ENCODE results near the gene OGFOD3. TPM values are rescaled to one million over a fixed set of nuclear protein-coding genes. Genes with fewer than 3 reads are reported as not detected.

Gene OGFOD3
- total RNA-seq, 2 experiments from 2014 or later = 22.0 to 25.0 TPM

- peaks cover 18% of the 10 kb centered on the region for H3K4me1 Mint-ChIP-seq (ENCODE audit: low read depth)
- H3K27me3 Mint-ChIP-seq = no peaks in the 10 kb centered on the region
- H3K27ac Mint-ChIP-seq = no peak overlapping the region
- peaks cover 11% of the 10 kb centered on the region for H3K36me3 Mint-ChIP-seq (ENCODE audit: low read depth)
- H3K4me3 Mint-ChIP-seq = no peak overlapping the region
- intact Hi-C loops (cut with micrococcal nuclease) = loop anchor here (5.0 kb wide), 1 partner anchor 59 kb away; no protein-coding TSS in a partner anchor
- no peaks in the 10 kb centered on the region for H3K9me3 Mint-ChIP-seq
- DNase-seq (no peak), ATAC-seq (no peak)
- POLR2A ChIA-PET = no interaction called here
- CTCF ChIA-PET = interaction anchor here (0.8 kb wide), 1 partner anchor 8 kb away, joined by 3 read pairs; no protein-coding TSS in a partner anchor
- TF ChIP-seq, protein P1, sequence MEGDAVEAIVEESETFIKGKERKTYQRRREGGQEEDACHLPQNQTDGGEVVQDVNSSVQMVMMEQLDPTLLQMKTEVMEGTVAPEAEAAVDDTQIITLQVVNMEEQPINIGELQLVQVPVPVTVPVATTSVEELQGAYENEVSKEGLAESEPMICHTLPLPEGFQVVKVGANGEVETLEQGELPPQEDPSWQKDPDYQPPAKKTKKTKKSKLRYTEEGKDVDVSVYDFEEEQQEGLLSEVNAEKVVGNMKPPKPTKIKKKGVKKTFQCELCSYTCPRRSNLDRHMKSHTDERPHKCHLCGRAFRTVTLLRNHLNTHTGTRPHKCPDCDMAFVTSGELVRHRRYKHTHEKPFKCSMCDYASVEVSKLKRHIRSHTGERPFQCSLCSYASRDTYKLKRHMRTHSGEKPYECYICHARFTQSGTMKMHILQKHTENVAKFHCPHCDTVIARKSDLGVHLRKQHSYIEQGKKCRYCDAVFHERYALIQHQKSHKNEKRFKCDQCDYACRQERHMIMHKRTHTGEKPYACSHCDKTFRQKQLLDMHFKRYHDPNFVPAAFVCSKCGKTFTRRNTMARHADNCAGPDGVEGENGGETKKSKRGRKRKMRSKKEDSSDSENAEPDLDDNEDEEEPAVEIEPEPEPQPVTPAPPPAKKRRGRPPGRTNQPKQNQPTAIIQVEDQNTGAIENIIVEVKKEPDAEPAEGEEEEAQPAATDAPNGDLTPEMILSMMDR (IDR thresholded peaks at IDR 0.05) = no peak
Measured at GRCh38 chr17:82411396-82412053, 6.9 kb downstream of the OGFOD3 start.

GRCh38 chr17:82410014-82410716 is 8.2 kb downstream of the OGFOD3 start:
- H3K36me3 Mint-ChIP-seq (ENCODE audit: low read depth) = peaks cover 13% of the 10 kb centered on the region
- no peak for ATAC-seq
- ChIA-PET CTCF (interaction anchor here (0.8 to 1.7 kb wide), 4 partner anchors 9 to 59 kb away, joined by 3 to 4 read pairs (median 4); no protein-coding TSS in a partner anchor), POLR2A (interaction anchor here (0.6 to 0.8 kb wide), 3 partner anchors 33 to 187 kb away, joined by 3 read pairs; no protein-coding TSS in a partner anchor)
- H3K4me1 Mint-ChIP-seq (ENCODE audit: low read depth) = peaks cover 13% of the 10 kb centered on the region
- H3K9me3 Mint-ChIP-seq = no peaks in the 10 kb centered on the region
- no peak for DNase-seq
- no peak overlapping the region for H3K4me3 Mint-ChIP-seq
- H3K27me3 Mint-ChIP-seq = no peaks in the 10 kb centered on the region
- no peak overlapping the region for H3K27ac Mint-ChIP-seq
- intact Hi-C loops (cut with micrococcal nuclease) = loop anchor here (5.0 kb wide), 1 partner anchor 58 kb away; no protein-coding TSS in a partner anchor
- TF ChIP-seq, protein P1 (IDR thresholded peaks at IDR 0.05) = no peak

GRCh38 chr17:82408938-82409318 is 9.5 kb downstream of the OGFOD3 start:
- TF ChIP-seq, protein P1 (IDR thresholded peaks at IDR 0.05) = no peak
- Mint-ChIP-seq H3K4me3 (no peak overlapping the region), H3K27me3 (no peaks in the 10 kb centered on the region), H3K9me3 (no peaks in the 10 kb centered on the region), H3K36me3 (ENCODE audit: low read depth) (peaks cover 10% of the 10 kb centered on the region), H3K27ac (no peak overlapping the region), H3K4me1 (ENCODE audit: low read depth) (peaks cover 6% of the 10 kb centered on the region)
- POLR2A ChIA-PET = no interaction called here
- CTCF ChIA-PET = interaction anchor here (1.1 to 1.7 kb wide), 4 partner anchors 9 to 58 kb away, joined by 3 to 4 read pairs (median 3); partner anchors contain the start of gene HEXD
- ATAC-seq (no peak), DNase-seq (no peak)
- intact Hi-C loops (cut with micrococcal nuclease) = no loop called here

DNA sequence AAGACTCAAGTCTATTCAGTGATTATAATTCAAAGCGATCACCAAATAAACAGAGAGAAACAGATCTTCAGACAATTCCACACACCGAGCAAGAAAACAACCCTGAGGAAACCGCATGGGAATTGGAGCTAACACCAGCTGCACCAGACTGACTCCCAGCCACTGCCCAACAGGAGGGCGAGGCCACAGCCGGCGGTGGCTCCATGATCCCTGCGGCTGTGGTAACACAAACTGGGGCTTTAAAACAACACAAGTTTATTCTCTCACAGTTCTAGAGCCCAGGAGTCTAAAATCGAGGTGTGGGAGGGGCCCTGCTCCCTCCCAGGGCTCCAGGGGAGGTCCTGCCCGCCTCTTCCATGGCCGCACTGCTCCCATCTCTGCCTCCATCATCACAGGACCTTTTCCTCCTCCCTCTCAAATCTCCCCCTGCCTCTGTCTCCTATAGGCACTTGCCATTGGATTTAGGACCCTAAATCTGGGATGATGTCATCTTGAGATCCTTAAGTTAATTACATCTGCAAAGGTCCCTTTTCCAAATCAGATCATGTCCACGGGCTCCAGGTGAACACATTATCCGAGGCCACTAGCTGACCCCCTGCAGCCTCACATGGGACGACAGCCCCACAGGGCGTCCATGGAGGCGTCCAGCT is 10.0 kb downstream of the OGFOD3 start:
- H3K36me3 Mint-ChIP-seq (ENCODE audit: low read depth) = peaks cover 13% of the 10 kb centered on the region
- ChIA-PET POLR2A (no interaction called here), CTCF (interaction anchor here (1.1 to 1.7 kb wide), 4 partner anchors 9 to 57 kb away, joined by 3 to 4 read pairs (median 3); partner anchors contain the start of gene HEXD)

More for the DNA sequence above, 10.0 kb downstream of the OGFOD3 start:
- no peak for DNase-seq
- no peak overlapping the region for H3K4me3 Mint-ChIP-seq
- peaks cover 6% of the 10 kb centered on the region for H3K4me1 Mint-ChIP-seq (ENCODE audit: low read depth)
- no peaks in the 10 kb centered on the region for H3K27me3 Mint-ChIP-seq
- no peak for ATAC-seq
- TF ChIP-seq, protein P1 (IDR thresholded peaks at IDR 0.05) = no peak
- intact Hi-C loops (cut with micrococcal nuclease) = no loop called here
- H3K9me3 Mint-ChIP-seq = no peaks in the 10 kb centered on the region
- no peak overlapping the region for H3K27ac Mint-ChIP-seq

Data from activated CD8-positive, alpha-beta T cell treated with anti-CD3 and anti-CD28 coated beads for 36 hours (primary cell).